ENCODE data around the gene THAP7.
"Not testable (repeated sequence)": the region's sequence is repeated elsewhere in the genome, so short reads cannot be mapped to it uniquely, and the experiment has no call there.

THAP7 gene

GRCh38 chr22:21012446-21013407 lies 10.8 kb upstream of the THAP7 start:
- TF ChIP-seq POLR2A (IDR thresholded peaks at IDR 0.05; ENCODE audit: low read depth, low read length) = no peak
- no peak for FAIRE-seq
- no peak for DNase-seq (ENCODE audit: insufficient read length, low spot score)

DNA sequence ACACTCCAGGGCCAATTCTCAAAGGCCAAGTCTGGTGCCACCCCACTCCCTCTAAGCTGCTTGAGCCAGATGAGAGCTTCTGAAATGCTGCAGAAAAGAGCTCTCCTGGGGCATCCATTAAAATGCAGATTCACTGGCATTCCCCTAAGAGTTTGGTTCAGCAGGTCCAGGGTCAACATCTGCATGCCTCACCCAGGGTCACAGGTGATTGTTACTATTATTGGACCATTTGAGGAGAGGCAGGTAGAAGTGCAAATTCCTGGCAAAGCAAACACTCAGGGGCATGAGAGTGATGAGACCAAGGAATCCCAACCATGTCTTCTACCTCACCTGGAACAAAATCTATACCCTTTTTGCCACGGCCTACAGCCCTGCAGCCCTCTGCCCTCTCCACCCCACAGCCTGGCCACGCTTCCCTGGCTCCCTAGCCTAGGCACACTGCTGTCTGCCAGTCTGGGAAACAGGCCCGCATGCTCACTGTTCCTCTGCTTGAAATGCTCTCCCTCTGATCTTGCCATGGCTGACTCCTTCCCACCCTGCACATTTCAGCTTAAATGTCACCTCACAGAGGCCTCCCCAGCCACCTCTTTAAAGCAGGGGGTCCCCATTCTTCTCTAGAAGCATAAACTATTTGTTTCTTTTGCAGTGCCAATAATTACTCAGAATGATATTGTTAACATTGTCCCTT lies 8.7 kb upstream of the THAP7 start:
- DNase-seq (ENCODE audit: insufficient read length, low spot score) = no peak
- FAIRE-seq = no peak
- no peak for TF ChIP-seq POLR2A (IDR thresholded peaks at IDR 0.05; ENCODE audit: low read depth, low read length)

DNA sequence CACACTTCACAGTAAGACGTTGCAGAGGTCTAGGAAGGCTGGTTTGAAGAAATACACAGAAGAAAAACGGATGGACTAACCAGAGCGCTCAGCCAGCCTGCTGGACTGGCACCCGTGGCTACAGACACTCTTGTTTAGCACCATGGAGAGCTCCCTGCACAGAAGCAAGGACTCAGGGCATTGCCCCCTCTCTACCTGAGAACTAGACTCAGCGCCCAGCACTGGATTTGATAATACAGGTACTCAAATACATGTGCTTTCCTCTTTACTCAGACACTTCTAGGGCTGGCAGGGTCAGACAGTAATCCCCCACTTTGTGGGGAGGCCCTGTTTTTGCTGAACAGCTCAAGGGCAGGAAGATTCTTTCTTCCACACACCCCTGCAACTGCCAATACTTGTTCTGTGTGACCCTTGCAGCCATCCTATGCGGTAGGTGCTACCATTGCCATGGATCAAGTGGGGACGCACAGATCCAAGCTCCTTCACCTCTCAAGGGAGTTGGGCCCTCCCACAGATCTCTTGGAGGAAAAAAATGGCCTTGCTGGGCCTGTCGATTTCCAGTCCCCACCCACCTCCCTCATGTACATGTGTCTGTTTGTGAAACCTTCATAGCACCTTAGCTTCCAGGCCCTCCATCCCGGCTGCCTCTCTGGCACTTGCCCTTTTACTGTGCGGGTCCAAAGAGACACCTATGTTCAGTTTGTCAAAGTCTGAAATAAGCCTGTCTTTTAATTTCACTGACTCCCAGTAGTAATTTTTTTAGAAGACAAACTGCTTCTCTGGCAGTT lies 7.9 kb upstream of the THAP7 start:
- no peak for FAIRE-seq
- no peak for TF ChIP-seq POLR2A (IDR thresholded peaks at IDR 0.05; ENCODE audit: low read depth, low read length)
- no peak for DNase-seq (ENCODE audit: insufficient read length, low spot score)

DNA sequence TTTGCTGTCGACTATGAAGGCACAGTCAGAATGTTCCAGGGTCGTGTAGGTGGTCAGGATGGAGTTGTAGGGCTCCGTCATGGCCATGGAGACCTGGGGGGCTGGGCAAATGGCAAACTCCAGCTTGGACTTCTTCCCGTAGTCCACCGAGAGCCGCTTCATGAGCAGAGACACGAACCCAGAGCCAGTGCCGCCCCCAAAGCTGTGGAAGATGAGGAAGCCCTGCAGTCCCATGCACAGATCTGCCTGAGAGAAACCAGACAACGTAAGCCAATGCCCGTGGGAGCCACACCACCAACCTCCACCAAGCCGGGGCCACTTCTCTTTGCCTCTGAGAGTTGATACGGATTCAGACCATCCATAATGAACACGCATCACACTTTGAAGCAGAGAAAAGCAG lies 7.3 kb upstream of the THAP7 start:
- DNase-seq (ENCODE audit: insufficient read length, low spot score); FAIRE-seq: not testable (repeated sequence)

GRCh38 chr22:21003782-21004181 lies 1.9 kb upstream of the THAP7 start:
- DNase-seq (ENCODE audit: insufficient read length, low spot score) (no peak), FAIRE-seq (no peak)
- no peak for TF ChIP-seq POLR2A (IDR thresholded peaks at IDR 0.05; ENCODE audit: low read depth, low read length)

GRCh38 chr22:21000987-21001600 lies 824 bp downstream of the THAP7 start:
- DNase-seq (ENCODE audit: insufficient read length, low spot score) = no peak
- TF ChIP-seq POLR2A (IDR thresholded peaks at IDR 0.05; ENCODE audit: low read depth, low read length) = no peak
- no peak for FAIRE-seq

GRCh38 chr22:21000207-21000986 lies 1.5 kb downstream of the THAP7 start:
- DNase-seq (ENCODE audit: insufficient read length, low spot score) = no peak
- no peak for TF ChIP-seq POLR2A (IDR thresholded peaks at IDR 0.05; ENCODE audit: low read depth, low read length)
- FAIRE-seq = no peak

- TF ChIP-seq POLR2A (IDR thresholded peaks at IDR 0.05; ENCODE audit: low read depth, low read length) = no peak
- DNase-seq (ENCODE audit: insufficient read length, low spot score) (no peak), FAIRE-seq (no peak)
These were observed 2.3 kb downstream of the THAP7 start for GRCh38 chr22:20999350-21000206.

GRCh38 chr22:20998411-20999336 lies 3.2 kb downstream of the THAP7 start:
- no peak for FAIRE-seq
- no peak for TF ChIP-seq POLR2A (IDR thresholded peaks at IDR 0.05; ENCODE audit: low read depth, low read length)
- DNase-seq (ENCODE audit: insufficient read length, low spot score) = no peak

GRCh38 chr22:20997536-20998257 lies 4.2 kb downstream of the THAP7 start:
- DNase-seq (ENCODE audit: insufficient read length, low spot score) (no peak), FAIRE-seq (no peak)
- no peak for TF ChIP-seq POLR2A (IDR thresholded peaks at IDR 0.05; ENCODE audit: low read depth, low read length)

Data from H54 (cell line).